LHCN-M2 (cell line): ENCODE results near the gene ZBTB21. TPM values are rescaled to one million over a fixed set of nuclear protein-coding genes. Genes with fewer than 3 reads are reported as not detected.

ENCODE experiments used
- DNase-seq: peaks from one replicate; pipeline ENCODE4 v3.0.0-alpha.2; 2012; ENCODE audit warnings: low read depth
- total RNA-seq: library from RNA; depleted of rRNA; stranded (reverse); fragments of >200 nt; gene quantifications from 2 replicates; pipeline ENCODE4 v1.2.3, GENCODE V29; 2014

Gene ZBTB21
- total RNA-seq, 1 experiment from 2014 or later: 8.3 TPM

DNA sequence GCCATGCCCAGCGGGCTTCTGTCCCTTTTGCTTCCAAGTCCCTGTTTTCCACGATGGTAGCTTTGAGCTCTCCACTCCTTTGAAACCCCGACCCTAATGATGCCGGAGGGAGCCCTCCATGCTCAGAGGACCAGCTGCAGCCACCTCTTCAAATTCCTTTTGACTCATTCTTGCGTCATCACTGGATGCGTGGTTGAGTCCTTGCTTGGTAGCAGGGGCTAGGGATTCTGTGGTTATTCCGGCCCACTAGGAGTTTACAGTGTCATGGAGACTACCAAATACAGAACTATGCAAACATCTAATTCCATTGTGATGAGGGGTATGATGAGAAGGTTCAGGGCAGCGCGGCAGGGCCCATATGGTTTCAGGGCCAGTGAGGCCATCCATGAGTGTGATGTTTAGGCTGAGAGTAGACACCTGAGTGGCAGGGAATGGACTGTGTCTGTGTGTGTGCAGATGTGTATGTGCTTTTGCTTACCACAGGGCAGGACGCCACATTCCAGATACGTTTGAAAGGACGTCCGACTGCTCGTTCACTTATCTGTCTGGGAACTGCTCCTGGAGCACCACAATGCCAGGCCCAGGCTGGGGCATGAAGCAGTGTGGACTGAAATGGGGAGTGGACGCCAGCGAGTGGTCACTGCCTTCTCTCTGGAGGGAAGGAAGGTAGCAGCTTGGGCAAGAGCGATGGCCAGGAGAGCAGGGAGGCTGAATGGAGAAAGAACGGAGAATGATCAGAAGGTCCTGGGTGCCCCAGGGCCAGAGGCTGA lies 30.4 kb upstream of the ZBTB21 start:
- DNase-seq: peak; percentile 99

DNA sequence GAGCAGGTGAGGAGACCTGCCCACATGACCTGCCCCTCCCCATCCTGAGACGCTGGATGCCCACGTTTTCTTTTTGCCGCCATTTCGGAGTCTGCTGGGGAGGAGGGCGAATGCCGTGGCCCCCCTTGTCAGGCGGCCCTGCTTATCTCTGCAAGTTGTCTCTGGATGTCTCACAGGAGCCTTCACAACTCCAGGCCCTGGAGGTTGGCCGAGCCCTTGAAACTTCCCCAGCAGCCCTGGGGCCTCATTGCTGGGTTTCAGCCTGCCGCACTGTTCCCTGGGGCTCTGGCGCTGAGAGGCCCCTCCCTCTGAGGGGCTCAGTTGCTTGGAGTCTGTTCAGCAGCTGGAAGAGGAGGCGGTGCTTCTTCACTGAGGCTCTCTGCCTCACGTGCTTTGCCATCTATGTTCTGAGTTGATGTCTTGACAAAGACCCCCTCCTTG lies 29.8 kb upstream of the ZBTB21 start:
- DNase-seq: peak; percentile 68

DNA sequence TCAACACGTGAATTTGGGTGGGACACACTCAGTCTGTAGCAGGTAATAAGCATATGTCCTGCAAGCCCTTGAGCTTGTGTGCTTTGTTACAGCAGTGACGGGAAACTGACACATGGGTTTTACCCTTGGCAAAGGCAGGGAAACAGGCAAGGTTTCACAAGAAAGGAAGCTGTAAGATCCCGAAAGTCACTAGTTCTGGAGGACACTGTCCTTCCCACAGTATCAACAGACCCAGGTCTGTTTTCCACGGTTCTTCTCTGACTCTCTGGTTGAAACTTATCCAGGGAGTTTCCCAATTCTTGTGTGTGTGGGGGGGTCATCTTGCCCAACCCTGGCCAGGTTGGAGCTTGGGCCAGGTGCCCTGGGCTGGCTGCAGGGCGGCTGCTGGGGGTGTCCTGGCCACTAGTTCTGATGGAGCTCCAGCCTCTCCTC lies 29.3 kb upstream of the ZBTB21 start:
- no peak for DNase-seq

DNA sequence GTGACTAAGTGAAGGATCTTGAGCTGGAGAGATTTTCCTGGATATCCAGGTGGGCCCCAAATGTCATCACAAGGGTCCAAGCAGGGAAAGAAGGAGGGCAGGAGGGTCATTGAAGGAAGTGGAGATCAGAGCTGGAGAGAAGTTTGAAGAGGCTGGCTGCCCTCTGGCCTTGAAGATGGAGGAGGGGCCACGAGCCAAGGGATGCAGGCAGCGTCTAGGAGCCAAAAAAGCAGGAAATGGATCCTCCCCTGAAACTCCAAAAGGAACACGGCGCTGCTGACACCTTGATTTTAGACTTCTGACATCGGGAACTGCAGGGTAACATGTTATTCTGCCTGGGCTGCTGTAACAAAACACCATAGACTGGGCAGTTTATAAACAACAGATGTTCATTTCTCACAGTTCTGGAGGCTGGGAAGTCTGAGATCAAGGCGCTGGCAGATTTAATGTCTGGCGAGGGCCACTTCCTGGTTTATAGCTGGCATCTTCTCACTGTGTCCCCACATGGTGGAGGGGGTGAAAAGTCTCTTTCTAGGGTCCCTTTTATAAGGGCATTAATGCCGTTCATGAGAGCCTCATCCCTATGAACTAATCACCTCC lies 28.8 kb upstream of the ZBTB21 start:
- peak; percentile 42 for DNase-seq

DNA sequence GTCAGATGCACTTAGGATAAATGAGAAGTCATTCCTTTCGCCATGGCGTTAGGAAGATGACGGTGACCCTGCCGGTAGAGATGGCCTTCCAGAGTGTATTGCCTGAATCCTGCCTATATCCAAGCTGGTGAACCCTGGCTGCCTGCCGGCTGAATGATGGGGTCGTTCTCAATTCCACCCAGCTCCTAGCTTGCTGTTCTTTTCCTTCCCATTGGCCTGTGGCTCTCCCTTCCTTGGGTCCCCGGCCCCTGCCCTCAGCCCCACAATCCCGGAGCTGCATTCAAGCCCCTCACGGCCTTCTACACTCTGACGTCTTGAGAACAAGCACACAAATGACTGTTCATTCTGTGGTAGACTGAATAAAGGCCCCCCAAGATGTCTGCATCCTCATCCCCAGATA lies 28.2 kb upstream of the ZBTB21 start:
- no peak for DNase-seq

DNA sequence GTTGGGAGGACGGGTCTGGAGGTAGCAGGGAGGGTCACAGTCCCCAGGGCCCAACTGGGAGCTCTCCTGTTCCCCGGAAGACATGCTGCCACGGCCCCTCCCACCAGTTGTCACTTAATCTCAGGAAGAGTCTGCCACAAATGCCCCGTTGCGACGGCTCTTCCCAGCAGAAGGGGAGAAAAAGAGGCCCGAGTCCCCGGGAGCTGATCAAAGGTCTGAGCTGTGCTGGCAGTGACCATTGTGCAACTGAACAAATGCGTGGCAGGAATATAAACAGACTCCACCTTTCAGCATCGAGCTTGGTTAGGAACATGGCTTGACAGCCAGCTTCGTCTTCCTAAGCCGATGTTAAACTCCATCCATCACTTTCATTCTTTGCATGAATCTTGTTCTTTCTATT lies 27.8 kb upstream of the ZBTB21 start:
- no peak for DNase-seq

DNA sequence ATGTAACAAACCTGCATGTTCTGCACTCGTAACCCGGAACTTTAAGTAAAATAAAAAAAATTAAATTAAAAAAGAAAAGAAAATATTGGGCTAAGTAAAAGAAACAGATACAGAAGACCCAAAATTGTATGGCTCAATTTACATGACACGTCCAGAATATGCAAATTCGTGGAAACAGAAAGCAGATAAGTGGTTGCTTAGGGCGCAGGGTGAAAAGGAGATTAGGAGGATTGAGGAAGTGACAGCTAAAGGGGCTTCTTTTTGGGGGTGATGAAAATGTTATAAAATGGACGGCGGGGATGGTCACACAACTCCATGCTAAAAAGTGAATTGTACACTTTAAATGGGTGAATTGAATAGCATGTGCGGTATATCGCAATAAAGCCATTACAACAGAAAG lies 27.4 kb upstream of the ZBTB21 start:
- DNase-seq: no peak

DNA sequence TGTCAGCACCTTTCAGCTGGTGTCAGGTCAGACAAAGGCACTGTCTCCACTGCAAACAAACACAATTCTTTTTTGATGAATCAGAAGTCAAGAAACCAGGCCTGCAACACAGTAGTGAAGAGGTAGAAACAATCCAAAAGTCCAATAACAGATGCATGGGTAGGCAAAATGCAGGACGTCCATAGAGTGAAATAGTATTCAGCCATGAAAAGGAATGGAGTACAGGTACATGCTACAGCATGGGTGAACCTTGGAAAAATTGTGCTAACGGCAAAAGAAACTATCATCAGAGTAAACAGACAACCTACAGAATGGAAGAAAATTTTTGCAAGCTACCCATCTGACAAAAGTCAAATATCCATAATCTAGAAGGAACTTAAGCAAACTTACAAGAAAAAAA lies 26.2 kb upstream of the ZBTB21 start:
- no peak for DNase-seq

DNA sequence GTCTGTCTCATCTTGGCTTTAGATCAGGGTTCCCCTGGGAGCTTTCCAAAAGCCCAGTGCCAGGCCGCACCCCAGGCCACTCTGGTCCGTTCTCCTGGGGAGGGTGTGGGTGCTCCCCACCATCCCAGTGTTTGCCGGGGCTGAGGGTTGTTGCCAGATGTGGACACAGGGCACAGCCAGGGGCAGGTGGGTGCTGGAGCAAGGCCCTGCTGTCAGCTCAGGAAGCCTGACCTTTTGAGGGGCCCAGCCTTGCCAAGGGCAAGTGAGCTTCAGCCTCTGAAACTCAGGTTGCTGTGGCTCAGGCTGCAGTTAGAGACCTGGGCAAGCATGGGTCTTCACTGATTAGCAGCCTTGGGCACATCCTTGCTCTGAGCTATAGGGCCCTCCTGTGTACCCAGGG lies 22.8 kb upstream of the ZBTB21 start:
- no peak for DNase-seq

DNA sequence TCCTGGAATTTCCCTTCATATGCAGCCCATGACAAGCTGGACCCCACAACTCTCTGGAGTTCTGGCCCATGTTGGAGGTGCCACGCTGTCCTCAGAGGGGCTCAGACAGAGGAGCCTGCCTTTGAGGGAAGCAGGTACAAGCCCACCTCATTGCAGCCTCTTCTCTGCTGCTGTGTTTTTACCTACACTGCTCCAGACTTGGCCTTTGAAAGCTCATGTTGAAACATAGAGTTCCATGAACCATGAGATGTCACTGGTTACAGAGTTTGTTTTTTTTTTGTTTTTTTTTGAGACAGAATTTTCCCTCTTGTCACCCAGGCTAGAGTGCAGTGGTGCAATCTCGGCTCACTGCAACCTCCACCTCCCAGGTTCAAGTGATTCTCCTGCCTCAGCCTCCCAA lies 22.1 kb upstream of the ZBTB21 start:
- DNase-seq: no peak

DNA sequence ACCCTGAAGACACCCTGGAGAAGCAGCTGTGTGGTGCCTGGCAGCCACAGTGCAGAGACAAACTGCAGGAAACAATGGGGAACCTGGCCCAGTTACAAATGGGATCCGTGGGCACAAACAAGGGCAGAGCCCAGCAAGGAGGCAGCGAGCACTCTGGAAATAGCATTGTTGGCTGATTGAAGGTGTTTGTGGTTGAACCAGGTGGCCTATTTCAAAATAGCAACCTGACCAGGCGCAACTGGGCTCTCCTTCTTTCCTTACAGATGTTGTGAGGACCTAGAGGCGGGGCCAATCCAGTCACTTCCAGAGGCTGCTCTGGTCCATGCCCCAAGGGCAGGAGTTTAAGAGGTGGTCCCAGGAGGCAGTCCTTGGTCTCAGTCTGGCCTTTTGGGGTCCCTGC lies 21.7 kb upstream of the ZBTB21 start:
- DNase-seq: no peak

DNA sequence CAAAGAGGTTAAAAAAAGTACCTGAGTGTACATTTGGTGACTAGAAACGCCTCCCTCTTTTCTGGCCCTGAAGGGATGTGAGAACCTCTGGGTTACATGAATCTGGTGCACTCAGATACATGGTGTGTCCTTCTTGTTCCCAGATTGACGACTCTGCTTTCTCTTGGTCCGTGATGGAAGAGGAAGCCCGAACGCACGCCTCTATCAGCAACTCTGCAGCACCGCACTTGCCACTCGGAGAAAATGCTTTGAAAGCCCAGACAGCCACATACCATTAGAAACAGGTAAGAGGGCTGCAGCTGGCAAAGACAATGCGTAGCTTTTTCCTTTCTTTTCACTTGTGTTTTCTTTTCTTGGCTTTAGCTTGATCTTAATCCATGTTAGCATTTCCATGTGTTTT lies 21.1 kb upstream of the ZBTB21 start:
- no peak for DNase-seq

DNA sequence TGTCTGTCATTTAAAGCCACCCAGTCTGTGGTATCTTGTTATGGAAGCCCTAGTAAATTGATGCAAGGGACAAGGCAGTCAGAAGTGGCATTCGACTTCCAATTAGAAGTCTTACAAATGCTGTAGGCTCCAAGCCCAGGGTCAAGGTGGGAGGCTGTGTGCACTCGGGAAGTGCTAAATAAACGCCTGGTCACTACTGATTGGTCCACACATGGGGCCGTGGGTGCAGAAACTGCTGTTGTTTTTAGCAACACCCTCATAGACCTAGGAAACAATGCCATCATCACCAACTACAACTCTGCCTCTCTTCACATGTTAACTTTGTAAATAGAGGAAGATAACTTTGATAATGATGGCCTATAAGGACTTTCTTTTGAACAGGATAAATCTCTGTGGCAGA lies 20.2 kb upstream of the ZBTB21 start:
- no peak for DNase-seq

DNA sequence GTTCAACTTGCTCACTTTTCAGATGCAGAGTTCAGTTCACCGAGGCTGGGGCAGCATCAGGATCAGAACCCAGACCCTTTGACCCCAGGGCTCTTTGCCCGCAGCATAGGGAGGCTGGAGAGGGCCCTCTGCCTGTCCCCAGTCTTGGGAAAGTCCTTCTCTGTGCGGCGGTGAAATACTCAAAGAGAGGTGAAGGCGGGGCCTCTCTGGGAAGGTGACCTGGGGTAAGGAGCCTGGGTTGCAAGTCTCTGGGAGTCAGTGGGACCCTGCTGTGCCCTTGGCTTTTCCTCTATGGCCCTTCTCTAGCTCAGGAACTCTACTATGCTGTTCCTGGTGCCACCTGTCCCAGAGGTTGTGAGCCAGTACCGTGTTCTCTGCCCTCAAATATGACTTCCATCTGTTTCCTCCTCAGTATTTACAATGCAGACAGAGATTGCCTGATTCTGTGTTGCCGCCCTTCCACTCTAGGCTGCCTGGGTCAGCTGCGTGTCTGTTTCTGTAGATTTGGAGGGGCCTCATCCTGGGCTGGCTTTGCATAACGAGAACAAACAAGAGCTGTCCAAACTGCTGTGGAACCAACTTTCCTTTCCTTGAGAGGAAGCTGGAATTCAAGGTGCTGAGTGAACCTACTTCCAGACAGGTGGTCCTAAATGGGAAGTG lies 18.7 kb upstream of the ZBTB21 start:
- no peak for DNase-seq

DNA sequence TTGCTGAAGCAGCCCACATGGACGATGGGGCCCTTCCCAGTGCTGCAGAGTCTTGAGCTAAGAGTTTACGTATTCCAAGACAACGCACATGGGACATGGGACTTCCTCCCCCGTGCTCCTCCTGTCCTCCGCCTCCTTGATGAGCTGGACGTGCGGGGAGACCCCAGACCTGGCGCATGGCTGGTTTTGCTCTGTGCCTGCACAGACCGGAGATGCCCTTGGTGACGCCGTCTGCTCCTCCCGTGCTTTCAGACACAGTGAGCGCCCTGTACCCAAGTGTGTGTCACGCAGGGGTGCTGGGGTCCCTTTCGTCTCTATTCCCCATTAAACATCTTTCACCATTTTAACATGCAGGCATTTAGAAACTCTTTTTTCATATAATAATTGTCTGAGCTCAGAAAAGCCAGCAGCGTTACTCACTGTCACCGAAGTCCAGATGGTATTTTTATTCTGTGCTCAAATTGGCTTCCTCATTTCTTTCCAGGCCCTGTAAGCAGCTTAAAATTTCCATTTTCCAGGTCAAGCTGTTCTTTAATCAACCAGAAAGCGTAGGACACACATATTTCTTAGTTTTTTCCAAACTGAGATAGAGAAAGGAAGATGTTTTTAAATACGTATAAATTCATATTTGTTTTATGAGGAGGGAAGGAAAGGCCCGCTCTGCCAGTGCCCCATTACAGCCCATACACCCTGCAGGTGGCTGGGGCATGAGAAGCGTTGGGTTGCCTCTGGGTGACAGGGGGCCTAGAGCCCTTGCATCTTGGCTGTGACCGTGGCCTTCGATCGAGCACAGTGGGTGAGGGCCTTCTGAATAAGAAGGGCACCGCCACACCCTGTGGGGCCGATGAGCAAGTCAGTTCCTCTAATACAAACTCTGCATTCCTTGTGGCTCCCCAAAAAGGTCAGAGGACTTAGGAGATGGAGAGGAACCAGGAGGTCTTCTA lies 17.9 kb upstream of the ZBTB21 start:
- no peak for DNase-seq

DNA sequence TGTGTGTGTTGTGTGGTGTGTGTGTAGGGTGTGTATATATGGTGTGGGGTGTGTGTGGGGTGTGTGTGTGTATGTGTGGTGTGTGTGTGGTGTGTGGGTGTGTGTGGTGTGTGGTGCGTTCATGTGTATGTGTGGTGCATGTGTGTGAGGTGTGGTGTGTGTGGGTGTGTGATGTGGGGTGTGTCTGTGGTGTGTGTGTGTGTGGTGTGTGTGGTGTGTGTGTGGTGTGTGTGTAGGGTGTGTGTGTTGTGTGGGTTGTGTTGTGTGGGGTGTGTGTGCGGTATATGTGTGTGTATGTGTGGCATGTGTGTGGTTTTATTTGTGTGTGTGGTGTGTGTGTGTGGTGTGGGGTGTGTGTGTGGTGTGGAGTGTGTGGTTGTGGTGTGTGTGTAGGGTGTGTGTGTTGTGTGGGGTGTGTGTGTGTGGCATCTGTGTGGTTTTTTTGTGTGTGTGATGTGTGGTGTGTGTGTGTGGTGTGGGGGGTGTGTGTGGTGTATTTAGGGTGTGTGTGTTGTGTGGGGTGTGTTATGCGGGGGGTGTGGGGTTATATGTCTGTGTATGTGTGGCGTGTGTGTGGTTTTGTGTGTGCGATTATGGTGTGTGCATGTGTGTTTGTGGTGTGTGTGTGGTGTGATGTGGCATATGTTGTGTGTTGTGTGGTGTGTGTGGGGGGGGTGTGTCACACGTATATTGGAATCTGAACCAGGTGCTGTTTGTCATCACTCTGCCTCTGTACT lies 17.1 kb upstream of the ZBTB21 start:
- DNase-seq: no peak

DNA sequence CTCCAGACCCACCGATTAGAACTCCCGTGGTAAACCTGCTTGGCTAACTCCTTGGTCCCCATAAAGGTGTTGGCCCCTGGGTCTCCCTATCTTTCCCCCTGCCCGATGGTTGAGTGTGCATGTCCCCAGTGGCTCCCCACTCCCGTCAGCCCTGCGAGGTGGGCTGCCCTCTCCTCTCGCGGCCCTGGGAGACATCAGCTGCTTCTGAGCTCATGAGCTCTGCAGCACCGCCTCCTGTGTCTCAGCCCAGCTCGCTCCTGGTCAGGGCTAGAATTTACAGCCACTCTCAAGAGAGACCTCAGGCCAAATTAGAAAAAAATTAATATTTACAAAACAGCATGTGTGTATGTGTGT lies 15.9 kb upstream of the ZBTB21 start:
- DNase-seq: no peak

DNA sequence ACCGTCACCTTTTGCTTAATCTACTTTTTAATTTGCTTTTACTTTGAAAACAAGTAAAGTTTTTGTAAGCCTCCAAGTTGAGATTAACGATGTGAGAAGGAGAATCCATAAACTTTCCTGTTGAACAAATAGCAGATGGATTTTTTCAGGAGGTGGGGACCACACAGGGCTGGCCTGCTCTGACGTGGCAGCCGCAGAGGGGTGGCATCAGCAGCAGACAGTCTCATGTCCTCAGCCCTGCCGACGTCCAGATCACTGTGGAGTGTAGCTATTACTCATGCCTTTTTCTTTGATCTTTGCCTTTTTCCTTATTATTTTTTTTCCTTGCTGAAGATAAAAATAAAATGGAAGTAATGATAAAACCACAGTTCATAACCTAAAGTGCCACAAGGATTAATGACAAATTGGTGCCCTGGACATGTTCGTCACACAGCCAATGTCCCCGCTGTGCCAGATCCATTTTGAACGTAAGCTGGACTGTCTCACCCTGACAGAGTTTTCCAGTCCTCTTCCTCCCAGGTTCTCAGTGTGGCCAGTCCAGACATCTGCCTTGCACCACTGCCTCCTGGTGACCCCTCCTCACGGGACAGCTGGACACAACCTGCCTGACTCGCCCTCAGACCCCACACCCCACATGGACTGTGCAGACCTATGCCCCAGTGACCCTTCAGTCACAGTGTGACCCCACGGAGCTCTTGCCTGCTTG lies 15.4 kb upstream of the ZBTB21 start:
- DNase-seq: peak; percentile 42

DNA sequence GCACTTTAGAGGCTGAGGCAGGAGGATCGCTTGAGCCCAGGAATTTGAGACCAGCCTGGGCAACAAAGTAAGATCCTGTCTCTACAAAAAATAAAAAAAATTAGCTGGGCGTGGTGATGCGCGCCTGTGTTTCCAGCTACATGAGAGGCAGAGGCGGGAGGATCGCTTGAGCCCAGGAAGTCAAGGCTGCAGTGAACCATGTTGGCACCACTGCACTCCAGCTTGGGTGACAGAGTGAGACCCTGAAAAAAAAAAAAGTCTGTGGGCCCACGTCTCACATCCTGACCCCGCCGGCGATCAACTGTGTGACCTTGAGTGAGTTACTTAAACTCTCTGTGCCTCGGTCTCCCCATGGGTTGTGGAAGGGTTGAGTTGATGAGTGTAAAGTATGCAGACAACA lies 12.7 kb upstream of the ZBTB21 start:
- DNase-seq: no peak

DNA sequence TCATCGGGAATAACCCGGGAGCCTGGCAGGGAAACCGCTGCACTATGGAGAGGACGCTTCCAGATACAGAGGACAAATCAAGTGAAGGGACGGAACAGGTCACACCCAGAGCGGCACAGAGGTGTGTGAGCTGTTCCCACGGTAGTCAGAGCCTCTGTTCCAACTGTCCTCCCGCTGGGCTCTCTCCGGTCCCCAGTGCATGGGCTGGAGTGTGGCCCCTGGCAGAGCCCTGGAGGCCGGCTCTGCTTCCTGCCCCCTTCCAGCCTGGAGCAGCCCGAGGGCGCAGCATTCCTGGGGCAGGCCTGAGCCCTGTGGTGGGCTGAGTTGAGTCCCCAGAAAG lies 11.9 kb upstream of the ZBTB21 start:
- DNase-seq: no peak
